HG02870 (cell line): ENCODE results near the gene HSPB7.
"Not testable (repeated sequence)": the region's sequence is repeated elsewhere in the genome, so short reads cannot be mapped to it uniquely, and the experiment has no call there.

Experiments
- ATAC-seq: cut with Tn5 transposase; IDR thresholded peaks from one replicate; pipeline ENCODE4 v1.9.1; 2021; ENCODE audit warnings: mild to moderate bottlenecking, moderate library complexity; ENCODE audit not compliant: unreplicated experiment

HSPB7 gene

DNA sequence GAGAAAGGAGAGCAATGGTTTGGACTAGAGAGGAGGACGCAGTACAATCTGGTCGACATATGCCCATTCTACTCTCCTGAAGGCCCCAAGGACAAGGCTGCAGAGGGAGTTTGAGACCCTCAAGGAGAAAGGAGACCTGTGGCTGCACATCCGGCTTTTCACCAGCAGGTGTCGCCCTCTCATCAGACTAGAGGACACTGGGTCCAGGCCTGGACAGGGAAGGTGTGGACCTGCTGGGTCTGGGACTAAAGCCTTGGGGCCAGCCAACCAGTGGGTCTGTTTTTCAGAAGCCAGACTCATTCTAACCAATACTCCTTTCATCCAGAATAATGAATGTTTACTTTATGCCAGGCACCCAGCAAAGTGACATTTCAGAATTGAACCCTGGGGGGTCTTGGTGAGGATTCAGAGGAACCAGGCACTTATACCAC, 8.8 kb downstream of the HSPB7 start:
- no peak for ATAC-seq

DNA sequence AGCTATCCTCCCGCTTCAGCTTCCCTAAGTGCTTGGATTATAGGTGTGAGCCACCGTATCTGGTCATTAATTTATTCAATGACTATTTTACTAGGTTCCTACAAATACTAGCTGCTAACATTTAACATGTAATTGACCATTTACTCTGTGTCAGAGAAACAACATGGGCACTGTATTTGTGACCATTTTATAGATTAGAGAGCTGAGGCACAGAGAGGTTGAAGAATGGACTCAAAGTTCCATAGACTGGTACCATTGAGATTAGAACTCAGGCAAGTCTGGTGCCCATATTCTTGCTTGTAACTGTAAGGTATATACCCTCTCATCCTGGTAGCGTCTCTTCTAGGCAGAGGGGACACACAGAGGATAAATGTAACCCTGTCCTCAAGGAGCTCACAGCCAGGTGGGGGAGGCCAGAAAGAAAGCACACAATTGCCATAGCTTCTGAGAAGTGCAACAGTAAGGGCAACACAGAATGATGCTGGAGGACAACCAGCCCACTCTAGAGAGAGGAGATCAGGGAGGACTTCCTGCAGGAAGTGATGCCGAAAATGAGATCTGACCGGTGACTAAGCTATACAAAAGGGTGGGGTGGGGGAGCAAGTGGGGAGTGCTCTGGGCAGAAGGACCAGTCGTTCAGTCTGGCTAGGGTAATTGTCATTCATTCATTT, 10.0 kb downstream of the HSPB7 start:
- ATAC-seq, result no peak

DNA sequence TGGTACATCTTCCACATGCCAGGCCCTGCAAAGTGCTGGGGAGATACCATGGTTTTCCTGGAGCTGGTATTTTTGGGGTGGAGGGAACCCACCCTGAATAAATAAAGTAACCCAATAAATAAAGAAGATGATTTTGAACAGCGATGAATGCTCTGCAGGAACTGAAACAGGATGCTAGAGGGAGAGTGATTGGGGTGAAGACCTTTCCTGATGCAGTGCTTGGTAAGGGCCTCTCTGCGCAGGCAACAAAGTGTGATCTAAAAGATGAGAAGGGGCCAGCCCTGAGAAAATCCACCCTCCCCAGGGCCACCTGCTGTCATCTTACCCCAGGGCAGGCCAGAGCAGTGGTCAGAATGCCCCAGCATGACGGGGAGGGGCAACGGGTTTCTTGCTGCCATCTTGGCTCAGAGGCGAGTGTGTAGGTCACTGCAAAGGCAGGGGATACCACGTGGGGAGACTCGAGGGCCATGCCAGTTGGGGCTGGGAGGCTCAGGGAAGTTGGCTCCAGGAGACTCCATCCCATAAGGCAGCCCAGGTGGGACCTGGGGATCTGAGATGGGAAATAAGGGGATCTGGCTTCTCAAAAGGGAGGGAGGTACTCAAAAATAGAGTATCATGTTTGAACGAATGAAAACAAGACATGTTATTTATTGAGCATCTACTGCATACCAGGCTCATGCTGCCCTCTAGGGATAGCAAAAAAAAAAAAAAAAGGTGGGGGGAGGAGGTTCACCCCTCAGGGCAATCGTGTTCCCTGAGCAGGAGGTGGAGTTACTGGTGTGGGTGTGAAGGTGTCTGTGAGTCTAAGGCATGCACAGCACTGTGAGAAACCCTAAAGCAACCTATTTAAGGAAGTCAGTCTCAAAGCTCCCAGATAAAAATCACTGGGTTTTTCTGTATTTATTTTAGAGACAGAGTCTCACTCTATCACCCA, 11.0 kb downstream of the HSPB7 start:
- ATAC-seq, result no peak

DNA sequence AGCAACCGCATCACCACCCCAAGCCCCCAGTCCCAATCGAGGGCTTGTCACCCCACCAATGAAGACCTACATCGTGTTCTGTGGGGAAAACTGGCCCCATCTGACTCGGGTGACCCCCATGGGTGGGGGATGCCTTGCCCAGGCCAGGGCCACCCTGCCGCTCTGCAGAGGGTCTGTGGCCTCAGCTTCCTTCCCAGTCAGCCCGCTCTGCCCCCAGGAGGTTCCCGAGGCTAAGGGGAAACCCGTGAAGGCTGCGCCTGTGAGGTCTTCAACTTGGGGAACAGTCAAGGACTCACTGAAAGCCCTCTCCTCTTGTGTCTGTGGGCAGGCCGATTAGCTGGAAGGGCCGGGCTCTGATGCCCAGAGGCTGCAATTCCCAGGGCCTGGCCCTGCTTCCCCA, 11.8 kb downstream of the HSPB7 start:
- no peak for ATAC-seq

DNA sequence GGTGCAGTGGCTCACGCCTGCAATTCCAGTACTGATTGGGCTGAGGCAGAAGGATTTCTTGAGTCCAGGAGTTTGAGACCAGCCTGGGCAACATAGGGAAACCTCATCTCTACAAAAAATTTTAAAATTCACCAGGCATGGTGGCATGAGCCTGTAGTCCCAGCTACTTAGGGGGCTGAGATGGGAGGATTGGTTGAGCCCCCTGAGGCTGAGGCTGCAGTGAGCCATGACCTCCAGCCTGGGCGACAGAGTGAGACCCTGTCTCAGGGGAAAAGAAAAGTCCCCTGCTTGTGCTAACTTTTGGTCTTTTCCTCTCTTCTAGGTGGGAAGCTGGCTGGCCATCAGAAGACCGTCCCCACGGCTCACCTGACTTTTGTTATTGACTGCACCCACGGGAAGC, 12.2 kb downstream of the HSPB7 start:
- ATAC-seq, result no peak

DNA sequence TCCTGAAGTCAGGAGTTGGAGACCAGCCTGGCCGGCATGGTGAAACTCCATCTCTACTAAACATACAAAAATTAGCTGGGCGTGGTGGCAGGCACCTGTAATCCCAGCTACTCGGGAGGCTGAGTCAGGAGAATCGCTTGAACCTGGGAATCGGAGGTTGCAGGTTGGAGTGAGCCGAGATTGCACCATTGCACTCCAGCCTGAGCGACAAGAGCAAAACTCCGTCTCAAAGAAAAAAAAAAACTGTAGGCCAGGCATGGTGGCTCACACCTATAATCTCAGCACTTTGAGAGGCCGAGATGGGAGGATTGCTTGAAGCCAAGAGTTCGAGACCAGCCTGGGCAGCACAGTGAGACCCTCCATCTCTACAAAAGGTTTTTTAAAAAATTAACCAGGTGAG, 16.6 kb downstream of the HSPB7 start:
- ATAC-seq, result not testable (repeated sequence)

DNA sequence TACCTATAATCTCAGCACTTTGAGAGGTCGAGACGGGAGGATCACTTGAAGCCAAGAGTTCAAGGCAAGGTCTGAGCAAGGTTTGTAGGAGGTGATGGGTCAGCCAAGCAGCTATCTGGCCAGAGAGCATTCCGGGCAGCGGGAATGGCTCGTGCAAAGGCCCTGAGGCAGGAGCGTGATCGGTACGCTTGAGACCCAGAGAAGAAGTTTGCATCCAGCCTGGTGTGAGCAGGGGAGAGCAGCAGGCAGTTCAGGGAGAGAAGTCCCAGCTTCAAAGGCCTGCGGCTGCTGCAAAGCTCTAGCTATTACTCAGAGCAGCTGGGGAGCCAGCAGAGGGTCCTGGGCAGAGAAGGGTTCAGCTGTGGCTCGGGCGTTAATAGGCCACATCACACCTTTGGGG, 18.9 kb downstream of the HSPB7 start:
- no peak for ATAC-seq

DNA sequence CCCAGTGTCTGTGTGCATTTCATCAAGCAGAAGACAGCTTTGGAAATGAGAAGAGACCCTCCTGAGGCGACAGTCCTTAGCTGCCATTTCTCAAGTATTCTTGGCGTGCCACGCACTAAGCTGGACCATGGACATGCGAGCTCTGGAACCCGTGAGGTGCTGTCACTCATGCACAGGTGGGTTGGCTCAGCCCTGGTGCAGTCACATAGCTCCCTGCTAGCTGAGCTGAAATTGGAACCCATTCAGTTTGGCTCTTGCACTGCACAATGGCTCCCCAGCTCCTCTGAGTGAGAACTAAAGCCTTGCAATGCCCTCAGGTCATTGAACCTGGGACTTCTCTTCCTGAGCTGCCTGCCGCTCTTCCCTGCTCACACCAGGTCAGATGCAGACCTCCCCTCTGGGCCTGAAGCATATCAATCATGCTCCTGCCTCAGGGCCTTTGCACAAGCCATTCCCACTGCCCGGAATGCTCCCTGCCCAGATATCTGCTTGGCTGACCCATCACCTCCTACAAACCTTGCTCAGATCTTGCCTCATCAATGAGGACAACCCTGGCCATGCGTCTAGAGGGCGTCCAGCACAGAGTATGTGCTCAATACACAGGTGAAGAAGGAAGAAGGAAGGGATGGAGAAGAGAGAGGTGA, 20.1 kb downstream of the HSPB7 start:
- no peak for ATAC-seq

DNA sequence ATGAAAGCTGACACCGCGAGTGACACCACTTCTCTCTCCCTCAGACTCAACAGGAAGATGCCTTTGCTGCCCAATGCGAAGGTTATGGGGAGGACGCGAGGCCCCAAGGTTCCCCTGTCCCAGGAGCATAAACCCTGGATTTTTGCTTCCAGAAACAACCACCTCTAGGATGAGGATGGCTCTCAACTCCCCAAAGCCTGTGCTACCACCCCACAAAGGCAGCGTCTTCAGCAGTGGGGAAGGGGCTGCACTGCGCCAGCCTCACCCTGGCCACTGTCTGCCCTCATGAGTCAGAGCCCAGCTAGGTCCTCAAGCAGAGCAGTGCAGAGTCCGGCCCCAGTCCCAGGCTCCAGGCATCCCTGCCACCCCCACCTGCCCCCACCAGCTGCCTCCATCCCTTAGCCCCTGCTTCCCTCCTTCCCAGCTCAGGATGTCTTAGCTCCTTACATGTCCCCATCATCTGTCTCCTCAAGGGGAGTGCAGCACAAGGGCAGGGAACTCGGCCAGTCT, 20.7 kb downstream of the HSPB7 start:
- ATAC-seq, result no peak

DNA sequence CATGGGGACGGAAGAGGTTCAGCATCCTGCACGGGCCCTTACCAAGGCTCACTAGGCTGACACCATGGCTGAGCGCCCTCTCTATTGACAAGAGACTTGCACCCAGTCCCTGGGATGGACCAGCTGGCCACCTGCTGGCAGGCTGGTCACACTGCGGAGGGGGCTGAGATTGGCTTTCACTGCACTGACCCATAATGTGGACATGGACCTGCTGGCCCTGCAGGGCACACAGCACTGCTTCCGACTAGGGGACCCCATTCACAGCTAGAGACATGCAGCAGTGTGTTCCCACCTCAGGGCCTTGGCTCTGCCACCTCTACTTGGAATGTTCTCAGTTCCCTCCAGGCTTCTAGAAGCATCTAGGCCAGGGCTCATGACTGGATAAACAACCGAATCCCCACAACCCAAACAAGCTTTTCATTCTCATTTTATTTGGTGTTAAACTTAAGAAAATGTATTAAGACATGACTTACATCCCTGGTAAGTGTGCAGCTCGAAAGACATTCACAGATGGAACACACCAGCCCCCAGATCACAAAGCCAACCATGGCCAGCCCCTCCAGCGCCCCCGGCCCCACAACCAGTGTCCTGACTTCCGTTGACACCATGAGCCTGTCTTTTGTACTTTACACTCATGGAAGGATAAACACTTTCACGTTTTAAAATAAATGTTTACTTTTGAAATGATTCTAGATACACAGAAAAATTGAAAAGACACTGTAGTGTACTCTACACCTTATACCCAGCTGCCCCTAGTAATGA, 23.1 kb downstream of the HSPB7 start:
- no peak for ATAC-seq

DNA sequence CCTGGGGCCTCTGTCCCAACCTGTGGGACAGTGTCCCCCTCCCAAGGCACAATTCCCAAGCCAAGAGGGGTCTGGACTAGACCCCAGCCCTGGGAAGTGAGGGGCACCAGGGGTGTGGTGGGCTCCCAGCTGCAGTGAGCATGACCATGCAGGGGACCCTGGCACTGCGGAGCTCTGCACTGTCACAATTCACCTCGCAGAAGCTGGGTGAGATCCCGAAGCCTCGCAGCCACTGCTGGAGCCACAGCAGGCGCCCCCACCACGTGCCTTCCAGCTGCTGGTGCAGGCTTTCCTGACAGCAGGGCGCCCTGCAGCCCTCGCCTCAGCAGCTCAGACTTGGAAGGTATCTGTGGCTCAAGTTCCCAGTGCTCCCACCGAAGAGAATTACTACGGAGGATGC, 23.8 kb downstream of the HSPB7 start:
- ATAC-seq, result no peak

DNA sequence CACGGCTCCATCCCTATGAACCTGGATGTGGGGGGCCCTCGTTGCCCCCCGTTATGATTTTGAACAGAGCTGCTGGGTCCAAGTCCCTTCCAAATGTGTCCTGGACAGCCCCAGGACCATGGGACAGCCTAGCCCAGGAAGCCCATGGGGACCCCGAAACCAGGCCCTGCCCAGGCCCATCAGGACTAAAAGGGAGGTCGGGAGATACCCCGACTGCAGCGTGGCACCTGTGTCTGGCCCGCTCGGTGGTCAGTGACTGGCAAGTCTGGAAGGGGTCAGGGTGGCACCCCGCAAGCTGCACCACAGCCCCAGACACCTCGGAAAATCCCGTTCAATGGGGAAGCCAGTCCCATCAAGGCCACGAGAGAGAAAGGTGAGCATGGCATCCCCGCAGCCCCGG, 24.2 kb downstream of the HSPB7 start:
- no peak for ATAC-seq

DNA sequence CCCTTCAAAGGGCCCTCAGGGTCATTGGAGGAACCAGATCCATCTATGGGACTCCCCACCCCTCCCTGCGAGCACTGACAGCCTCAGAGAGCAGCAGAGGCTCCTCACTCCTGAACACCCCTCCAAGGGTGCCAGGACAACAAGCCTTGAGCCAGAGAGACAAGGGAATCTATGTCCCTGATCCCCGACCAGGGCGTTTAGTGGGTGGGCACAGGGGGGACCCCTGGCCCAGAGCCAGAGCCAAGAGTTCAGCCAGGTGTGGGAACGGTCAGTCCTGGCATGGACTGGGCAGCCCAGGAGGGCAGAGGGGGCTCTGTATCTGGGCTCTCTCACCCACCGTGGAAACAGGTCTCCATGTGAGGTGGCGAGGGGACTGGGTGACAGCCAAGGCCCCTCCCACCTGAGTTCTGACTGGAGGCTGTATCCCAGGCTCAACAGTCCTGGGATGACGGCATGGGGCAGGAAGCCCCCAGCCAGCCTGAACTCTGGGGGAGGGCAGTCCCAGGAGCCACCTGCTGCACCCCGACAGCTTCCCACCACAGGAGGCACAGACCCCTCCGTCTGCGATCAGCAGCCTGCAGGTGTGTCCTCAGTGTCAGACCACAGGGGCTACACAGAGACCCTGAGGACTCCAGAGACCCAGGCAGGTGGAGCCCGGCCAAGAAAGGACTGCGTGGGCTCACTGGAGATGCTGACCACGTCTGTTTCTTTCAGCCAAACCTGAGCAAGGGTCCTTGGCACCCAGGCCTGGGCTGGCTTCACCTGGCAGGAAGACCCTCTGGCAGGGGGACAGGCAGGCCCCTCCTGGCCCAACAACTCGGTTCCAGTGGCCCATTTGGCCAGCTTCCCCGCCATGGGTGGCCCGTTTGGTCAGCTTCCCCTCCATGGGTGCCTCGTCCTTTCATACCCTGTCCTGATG, 25.0 kb downstream of the HSPB7 start:
- no peak for ATAC-seq

DNA sequence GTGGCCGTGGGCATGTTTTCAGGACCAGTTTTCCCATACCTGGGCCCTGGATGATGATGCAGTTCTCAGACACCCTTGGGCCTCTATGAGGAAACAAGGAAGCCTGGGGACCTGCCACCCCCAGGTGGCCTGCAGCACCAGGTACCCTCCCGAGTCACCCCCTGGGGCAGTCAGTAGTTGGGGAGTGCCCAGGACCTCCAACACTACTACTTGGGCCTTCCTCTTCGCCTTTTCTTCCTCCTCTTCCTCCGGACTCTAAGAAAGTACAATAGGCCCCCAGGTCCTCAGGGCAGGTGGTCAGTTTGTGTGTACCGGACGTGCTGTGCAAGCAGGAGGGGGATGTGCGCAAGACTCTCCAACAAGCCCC, 25.7 kb downstream of the HSPB7 start:
- no peak for ATAC-seq

DNA sequence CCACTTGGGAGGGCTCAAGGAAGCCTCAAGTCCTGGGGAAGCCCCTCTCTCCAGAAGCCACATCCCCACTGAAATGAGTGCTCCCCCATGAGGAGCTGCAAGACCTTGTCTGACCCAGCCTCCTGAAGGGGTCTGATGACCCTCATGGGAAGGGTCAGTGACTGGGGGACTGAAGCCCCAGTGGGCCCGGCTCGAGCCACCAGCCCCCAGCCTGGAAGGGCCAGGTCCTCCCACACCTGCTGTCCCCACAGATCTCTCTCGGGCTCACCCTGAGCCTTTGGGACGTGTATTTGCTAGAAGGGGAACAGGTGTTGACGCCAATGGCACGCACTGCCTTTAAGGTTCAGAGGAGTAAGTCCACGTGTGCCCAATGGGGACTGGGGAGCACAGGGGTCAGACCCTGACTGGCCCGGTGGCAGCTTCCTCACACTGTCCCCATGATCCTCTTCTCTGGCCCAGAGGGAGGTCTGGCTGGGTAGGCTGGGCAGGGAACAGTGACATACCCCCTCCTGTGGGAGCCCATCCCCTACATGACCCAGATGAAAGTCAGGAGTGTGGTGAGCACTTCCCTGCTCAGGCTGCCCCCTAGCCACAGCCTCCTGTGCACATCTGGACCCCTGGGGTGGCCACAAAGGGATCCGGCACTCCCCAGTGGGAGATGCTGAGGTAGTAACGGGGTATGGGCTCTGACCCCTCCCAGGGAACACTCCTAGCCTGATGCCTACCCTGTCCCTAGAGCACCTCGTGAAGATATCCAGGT, 26.2 kb downstream of the HSPB7 start:
- ATAC-seq, result no peak

DNA sequence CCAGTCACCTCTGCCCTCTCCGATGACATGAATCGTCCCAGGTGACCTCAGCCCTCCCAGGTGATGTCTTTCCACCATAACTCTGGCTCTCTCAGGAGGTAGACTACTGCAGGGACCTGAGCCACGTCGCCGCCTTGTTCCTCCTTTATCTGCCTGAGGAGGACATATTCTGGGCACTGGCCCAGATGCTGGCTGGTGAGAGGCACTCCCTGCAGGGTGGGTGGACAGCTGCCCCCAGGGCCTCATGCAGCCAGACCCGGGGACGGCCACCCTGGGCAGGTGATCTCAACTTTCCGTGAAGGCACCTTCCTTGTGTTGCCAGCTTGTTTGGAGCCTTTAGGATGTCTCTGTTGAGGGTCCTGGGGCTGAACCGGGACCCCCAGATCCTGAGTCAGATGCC, 28.1 kb downstream of the HSPB7 start:
- no peak for ATAC-seq

DNA sequence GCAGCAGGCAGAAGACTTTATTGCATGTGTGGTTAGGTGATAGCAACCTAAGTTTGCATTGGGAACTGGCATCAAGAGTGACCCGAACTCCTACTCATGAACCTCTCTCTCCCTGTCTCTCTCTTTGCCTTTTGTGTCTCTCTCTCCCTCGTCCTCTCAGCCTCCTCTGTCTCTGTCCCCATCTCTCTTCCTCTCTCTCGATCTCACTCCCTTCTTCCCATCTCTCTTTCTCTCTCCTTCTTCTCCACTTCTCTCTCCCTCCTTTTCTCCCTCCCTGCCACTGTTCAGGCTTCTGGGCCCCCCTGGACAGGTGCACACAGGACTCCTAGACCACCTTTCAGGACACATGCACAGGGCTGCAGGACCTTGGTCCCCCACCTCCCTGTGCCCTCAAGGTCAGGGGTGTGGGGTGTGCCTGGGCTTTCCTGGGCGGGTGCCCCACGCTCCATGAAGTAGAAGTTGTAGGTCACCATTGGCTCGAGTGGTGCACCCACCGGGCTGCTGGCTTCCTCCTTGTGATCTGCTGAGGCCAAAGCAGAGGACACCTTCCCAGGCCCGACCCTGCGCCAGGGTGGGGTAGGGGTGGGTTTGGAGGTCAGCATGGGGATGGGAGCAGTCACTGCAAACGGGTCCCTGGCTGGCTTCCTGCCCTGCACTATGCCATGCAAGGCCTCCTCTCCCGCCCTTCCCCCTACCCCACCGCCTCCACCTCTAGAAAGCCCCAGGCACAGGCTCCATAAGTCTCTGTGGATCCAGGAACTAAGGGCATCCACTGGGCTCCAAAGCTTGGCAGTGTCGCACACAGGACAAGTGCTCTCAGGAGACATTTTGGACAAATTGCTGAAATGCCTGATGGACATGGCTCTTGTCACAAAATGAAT, 28.7 kb downstream of the HSPB7 start:
- no peak for ATAC-seq

DNA sequence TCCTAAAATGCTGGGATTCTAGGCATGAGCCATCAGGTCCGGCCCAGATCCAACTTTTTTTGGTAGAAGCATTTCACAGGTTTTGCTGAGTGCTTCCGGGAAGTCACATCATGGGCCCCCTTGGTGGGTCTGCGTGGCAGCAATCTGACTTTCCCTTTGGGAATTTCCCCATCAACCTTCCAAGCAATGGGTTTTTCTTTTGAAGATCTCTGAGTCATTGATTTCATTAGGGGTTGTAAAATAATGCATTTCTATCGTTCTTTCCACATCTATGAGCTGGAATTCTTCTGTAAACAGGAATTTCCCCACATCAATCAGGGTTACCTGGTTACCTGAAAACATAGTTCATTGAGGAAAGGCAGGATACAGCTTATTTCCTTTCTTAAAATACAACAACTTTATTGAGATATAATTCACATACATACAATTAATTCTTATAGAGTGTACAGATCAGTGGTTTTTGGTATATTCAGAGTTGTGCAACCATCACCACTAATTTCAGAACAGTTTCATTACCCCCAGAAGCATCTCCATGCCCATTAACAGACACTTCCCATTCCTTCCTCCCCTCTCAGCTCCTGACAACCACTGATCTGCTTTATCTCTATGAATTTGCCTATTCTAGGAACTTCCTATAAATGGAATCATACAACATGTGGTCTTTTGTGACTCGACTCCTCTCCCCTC, 32.1 kb downstream of the HSPB7 start:
- no peak for ATAC-seq
